Esophagus squamous epithelium (tissue), 5 donors: ENCODE data around the gene PCDH9. TPM values are rescaled to one million over a fixed set of nuclear protein-coding genes. Genes with fewer than 3 reads are reported as not detected.

Experiments
- DNase-seq: peaks from one replicate; lab custom pipeline; 2025; lab: John Stamatoyannopoulos, UW
- H3K27ac ChIP-seq, 4 donors: fragments of 200-600 bp; sonication (generic); one replicate each; pipeline ENCODE4 v1.5.1; 2016 to 2019; ENCODE audit warnings: mild to moderate bottlenecking in 1 of 4
- H3K27me3 ChIP-seq, 4 donors: fragments of 200-600 bp; sonication (generic); 1 replicate in 3 of 4; 2 replicates in 1 of 4; pipeline versions ENCODE4 v1.5.1 to v1.6.0; 2017 to 2021; ENCODE audit warnings: antibody characterized with exemption in 1 of 4
- H3K36me3 ChIP-seq, 3 donors: fragments of 200-600 bp; sonication (generic); one replicate each; pipeline ENCODE4 v1.5.1; 2016 to 2019
- H3K4me1 ChIP-seq, 3 donors: fragments of 200-600 bp; sonication (generic); one replicate each; pipeline ENCODE4 v1.5.1; 2017 to 2019
- H3K4me3 ChIP-seq, 4 donors: fragments of 200-600 bp; sonication (generic); 1 replicate in 3 of 4; 2 replicates in 1 of 4; pipeline ENCODE4 v1.5.1; 2016 to 2019; ENCODE audit warnings: mild to moderate bottlenecking in 2 of 4, moderate library complexity in 1 of 4
- H3K9me3 ChIP-seq, 3 donors: fragments of 200-600 bp; sonication (generic); one replicate each; pipeline ENCODE4 v1.5.1; 2016 to 2019
- POLR2A ChIP-seq, 4 donors: fragments of 450-650 bp; IDR thresholded peaks; one replicate each; pipeline ENCODE4 v1.6.1; 2017; ENCODE audit warnings: antibody characterized with exemption in 4 of 4, mild to moderate bottlenecking in 4 of 4, moderate library complexity in 3 of 4
- WGBS, 2 donors: methylation state at CpG; one replicate each; pipeline ENCODE4 v1.1.5; 2018; 5-methylcytosine and 5-hydroxymethylcytosine counted together
- intact Hi-C: fragments of 100-400 bp; cut with DNase I; formaldehyde crosslinking; loops from one replicate; pipeline ENCODE4 v1.15.0; 2022
- total RNA-seq, 4 donors: library from RNA; depleted of rRNA; stranded (reverse); fragments of >200 nt; gene quantifications; one replicate each; pipeline ENCODE4 v1.1.0, GENCODE V29; 2016
- TF ChIP-seq, protein P1 (sequence below), 6 experiments: fragments of 450-650 bp in 4 of 6; fragments of 200-600 bp in 2 of 6; sonication (generic) in 2 of 6; IDR thresholded peaks; one replicate each; pipeline ENCODE4 v1.5.1; 2016 to 2019; ENCODE audit warnings: antibody characterized with exemption in 6 of 6, mild to moderate bottlenecking in 4 of 6, moderate library complexity in 4 of 6
- donor health status: DM: yes; HTN: yes; CAD: no.

Gene PCDH9
- total RNA-seq, 4 donors from 2014 or later, result 0.04 to 1.9 (median 0.45) TPM

GRCh38 chr13:66915596-66916185, 314.4 kb downstream of the PCDH9 start:
- 47 to 50% methylated on average over 1 of the region's 1 CpG for WGBS, 2 donors
- Histone ChIP-seq H3K27ac (no peak overlapping the region), H3K4me1 (no peaks in the 10 kb centered on the region), H3K27me3 (no peaks in the 10 kb centered on the region), H3K9me3 (no peaks in the 10 kb centered on the region), H3K4me3 (no peak overlapping the region), H3K36me3 (no peaks in the 10 kb centered on the region)
- TF ChIP-seq POLR2A (IDR thresholded peaks at IDR 0.05), result no peak
- no peak for DNase-seq
- intact Hi-C loops, result no loop called here

- Histone ChIP-seq H3K27ac (no peak overlapping the region), H3K4me1 (no peaks in the 10 kb centered on the region), H3K9me3 (no peaks in the 10 kb centered on the region), H3K27me3 (no peaks in the 10 kb centered on the region), H3K4me3 (no peak overlapping the region), H3K36me3 (no peaks in the 10 kb centered on the region)
- intact Hi-C loops, result no loop called here
- DNase-seq, result no peak
- 47 to 75% methylated on average over 4 of the region's 4 CpGs for WGBS, 2 donors
- no peak for TF ChIP-seq POLR2A (IDR thresholded peaks at IDR 0.05)
- TF ChIP-seq, protein P1, sequence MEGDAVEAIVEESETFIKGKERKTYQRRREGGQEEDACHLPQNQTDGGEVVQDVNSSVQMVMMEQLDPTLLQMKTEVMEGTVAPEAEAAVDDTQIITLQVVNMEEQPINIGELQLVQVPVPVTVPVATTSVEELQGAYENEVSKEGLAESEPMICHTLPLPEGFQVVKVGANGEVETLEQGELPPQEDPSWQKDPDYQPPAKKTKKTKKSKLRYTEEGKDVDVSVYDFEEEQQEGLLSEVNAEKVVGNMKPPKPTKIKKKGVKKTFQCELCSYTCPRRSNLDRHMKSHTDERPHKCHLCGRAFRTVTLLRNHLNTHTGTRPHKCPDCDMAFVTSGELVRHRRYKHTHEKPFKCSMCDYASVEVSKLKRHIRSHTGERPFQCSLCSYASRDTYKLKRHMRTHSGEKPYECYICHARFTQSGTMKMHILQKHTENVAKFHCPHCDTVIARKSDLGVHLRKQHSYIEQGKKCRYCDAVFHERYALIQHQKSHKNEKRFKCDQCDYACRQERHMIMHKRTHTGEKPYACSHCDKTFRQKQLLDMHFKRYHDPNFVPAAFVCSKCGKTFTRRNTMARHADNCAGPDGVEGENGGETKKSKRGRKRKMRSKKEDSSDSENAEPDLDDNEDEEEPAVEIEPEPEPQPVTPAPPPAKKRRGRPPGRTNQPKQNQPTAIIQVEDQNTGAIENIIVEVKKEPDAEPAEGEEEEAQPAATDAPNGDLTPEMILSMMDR (IDR thresholded peaks at IDR 0.05), result no peak
Measured at GRCh38 chr13:66914155-66914554, 316.0 kb downstream of the PCDH9 start.

DNA sequence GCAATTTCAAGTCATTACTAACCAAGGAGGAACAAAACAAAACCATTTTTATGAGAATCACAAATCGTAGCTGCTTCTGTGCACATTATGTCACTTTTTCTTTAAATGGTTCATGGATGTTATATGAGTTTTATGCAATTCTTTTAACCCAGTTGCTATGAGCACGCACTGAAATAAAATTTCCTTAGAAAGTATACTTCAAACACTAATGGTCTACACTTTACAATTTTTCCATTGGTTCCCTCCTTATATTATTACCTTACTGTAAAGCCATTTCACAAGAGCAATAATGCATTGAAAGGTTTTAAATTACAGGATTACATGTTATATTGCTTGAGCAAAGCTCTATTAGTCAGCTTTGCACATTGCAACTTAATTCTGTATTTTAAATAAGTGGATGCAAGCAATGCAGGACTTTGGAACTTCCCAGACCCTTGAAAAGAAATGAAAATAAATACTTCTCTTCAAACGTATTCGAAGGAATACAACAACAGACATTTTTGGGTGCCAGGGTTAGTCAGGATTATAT, 318.7 kb downstream of the PCDH9 start:
- Histone ChIP-seq H3K4me3 (no peak overlapping the region), H3K27me3 (no peaks in the 10 kb centered on the region), H3K36me3 (no peaks in the 10 kb centered on the region), H3K27ac (no peak overlapping the region), H3K4me1 (no peaks in the 10 kb centered on the region), H3K9me3 (no peaks in the 10 kb centered on the region)
- TF ChIP-seq, protein P1 (IDR thresholded peaks at IDR 0.05), result no peak
- no peak for TF ChIP-seq POLR2A (IDR thresholded peaks at IDR 0.05)
- no peak for DNase-seq
- 70 to 80% methylated on average over 4 of the region's 4 CpGs for WGBS, 2 donors
- intact Hi-C loops, result no loop called here

DNA sequence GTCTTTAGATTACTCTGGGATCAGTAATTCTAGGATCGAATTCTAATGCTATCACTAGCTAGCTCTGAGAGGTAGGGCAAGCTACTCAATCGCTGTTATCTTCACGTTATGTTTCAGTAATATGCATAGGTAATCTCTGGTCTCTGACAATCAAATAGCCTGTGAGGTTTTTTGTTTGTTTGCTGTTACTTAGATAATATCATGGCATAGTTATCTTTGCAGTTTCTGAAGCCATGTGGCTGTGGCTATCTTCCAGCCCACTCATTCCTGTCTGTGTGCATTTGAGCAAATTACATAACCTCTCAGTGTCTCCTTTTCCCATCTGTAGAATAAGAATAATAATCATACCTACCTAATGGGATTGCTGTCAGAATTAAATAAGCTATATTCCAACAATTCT, 330.2 kb downstream of the PCDH9 start:
- intact Hi-C loops, result no loop called here
- H3K9me3 ChIP-seq, result no peaks in the 10 kb centered on the region
- no peaks in the 10 kb centered on the region for H3K4me1 ChIP-seq
- TF ChIP-seq POLR2A (IDR thresholded peaks at IDR 0.05), result no peak
- TF ChIP-seq, protein P1 (IDR thresholded peaks at IDR 0.05), result no peak
- H3K27me3 ChIP-seq, result no peaks in the 10 kb centered on the region
- H3K27ac ChIP-seq, result no peak overlapping the region
- DNase-seq, result no peak
- H3K4me3 ChIP-seq, result no peak overlapping the region
- H3K36me3 ChIP-seq, result no peaks in the 10 kb centered on the region
- 80 to 82% methylated on average over 3 of the region's 3 CpGs for WGBS, 2 donors

- Histone ChIP-seq H3K9me3 (no peaks in the 10 kb centered on the region), H3K27me3 (no peaks in the 10 kb centered on the region), H3K36me3 (no peaks in the 10 kb centered on the region), H3K4me1 (no peaks in the 10 kb centered on the region), H3K4me3 (no peak overlapping the region), H3K27ac (no peak overlapping the region)
- intact Hi-C loops, result no loop called here
- DNase-seq, result no peak
- WGBS, 2 donors, result 19 to 25% methylated on average over 1 of the region's 1 CpG
- TF ChIP-seq POLR2A (IDR thresholded peaks at IDR 0.05), result no peak
- TF ChIP-seq, protein P1 (IDR thresholded peaks at IDR 0.05), result no peak
Measured at GRCh38 chr13:66896933-66897332, 333.2 kb downstream of the PCDH9 start.
